ENCODE data around the gene CUX1. TPM values are rescaled to one million over a fixed set of nuclear protein-coding genes. Genes with fewer than 3 reads are reported as not detected.
A peak's percentile ranks its signal among the peaks of the same experiment; 100 is the strongest.
"Not testable (repeated sequence)": the region's sequence is repeated elsewhere in the genome, so short reads cannot be mapped to it uniquely, and the experiment has no call there.

CUX1 gene
- total RNA-seq, 2 donors from 2014 or later = 87.6 to 120 TPM

DNA sequence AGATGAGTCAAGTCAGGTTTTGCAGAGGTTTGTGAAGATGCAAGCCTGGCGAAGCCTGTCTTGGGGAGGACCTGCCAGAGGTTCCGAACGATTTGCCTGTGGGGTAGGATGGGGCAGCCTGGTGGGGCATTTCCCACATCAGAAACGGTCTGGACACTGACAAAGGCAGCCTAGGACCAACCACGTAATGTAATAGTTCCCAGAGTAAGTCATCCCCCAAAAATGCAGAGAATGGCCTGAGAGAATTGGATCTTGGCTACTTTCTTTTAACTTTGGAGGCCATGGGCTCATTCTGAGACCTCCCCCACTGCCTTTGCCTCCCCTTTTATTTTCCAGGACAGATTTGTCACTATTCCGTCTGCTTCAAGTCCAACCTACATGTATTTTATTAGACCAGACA is 300.3 kb downstream of the CUX1 start:
- intact Hi-C loops (cut with DNase I) = no loop called here
- DNase-seq (ENCODE audit: low spot score) = no peak

DNA sequence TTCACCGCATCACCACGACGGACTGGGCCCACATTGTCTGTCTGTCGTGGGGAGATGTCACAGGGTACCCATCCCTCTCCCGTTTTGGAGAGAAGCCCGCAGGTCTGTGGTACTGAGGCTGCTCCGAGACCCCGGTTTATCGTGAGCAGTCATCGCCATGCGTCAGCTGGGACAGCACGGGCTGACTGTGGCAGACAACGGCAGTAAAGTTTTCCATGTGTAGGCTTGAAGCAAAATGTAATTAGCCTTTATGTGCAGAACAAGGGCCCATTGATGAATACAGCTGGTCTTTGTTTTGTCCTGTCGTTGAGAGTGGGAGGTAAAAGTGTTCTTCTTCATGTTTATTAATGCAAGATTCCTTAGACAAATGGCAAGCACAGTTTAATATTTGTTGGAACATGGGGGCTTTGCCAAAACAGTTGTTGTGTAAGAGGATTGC is 301.8 kb downstream of the CUX1 start:
- DNase-seq (ENCODE audit: low spot score) = no peak
- intact Hi-C loops (cut with DNase I) = no loop called here

GRCh38 chr7:102119925-102120324 is 302.5 kb downstream of the CUX1 start:
- intact Hi-C loops (cut with DNase I) = loop anchor here (10.0 kb wide), 1 partner anchor 305 kb away; the partner anchor contains the start of gene CUX1 (in 2 of the 2)
- no peak for DNase-seq (ENCODE audit: low spot score)

DNA sequence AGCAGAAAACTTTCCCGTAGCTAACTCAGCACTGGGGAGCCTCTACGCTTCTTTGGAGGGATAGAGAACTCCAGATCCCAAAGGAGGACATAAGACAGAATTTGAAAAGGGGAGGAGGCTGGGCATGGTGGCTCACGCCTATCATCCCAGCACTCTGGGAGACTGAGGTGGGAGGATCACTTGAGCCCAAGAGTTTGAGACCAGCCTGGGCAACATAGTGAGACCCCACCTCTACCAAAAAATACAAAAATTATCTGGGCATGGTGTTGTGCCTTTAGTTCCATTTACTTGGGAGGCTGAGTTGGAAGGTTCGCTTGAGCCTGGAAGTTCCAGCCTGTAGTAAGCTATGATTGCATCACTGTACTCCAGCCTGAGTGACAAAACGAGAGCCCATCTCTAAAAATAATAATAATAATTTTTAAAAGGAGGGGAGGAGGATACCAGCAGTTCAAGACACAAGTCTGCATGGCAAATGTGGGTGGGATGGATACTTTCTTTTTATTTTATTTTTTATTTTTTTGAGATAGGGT is 303.3 kb downstream of the CUX1 start:
- intact Hi-C loops (cut with DNase I) = loop anchor here (10.0 kb wide), 1 partner anchor 306 kb away; the partner anchor contains the start of gene CUX1 (in 2 of the 2)
- no peak for DNase-seq (ENCODE audit: low spot score)

- DNase-seq (ENCODE audit: low spot score) = no peak
- intact Hi-C loops (cut with DNase I) = loop anchor here (10.0 kb wide), 1 partner anchor 307 kb away; the partner anchor contains the start of gene CUX1 (in 2 of the 2)
Measured at GRCh38 chr7:102122026-102122425, 304.6 kb downstream of the CUX1 start.

- intact Hi-C loops (cut with DNase I) = loop anchor here (10.0 kb wide), 1 partner anchor 310 kb away; the partner anchor contains the start of gene CUX1 (in 2 of the 2)
- peak; percentile 91 for DNase-seq (ENCODE audit: low spot score)
Measured at GRCh38 chr7:102125127-102125596, 307.7 kb downstream of the CUX1 start.

DNA sequence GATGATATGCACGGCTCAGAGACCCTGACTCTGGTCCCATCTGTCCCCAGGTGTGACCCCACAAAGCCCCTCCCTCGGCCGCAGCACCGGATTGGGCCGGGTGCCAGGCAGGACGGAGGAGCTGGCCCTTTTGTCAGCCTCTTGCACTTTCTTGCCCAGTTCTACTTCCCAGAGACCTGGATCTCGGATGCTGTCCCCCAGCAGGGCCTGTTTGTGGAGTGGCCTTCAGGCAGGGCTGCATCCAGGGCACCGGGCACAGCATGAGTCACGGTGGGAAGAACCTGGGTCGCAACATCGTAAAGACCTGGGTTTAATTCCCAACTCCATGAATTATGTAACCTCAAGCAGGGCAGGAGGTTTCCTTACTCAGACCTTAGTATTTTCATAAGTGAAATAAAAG is 310.9 kb downstream of the CUX1 start:
- intact Hi-C loops (cut with DNase I) = loop anchor here (10.0 kb wide), 1 partner anchor 314 kb away; the partner anchor contains the start of gene CUX1 (in 2 of the 2)
- DNase-seq (ENCODE audit: low spot score) = no peak

GRCh38 chr7:102129636-102130370 is 312.4 kb downstream of the CUX1 start:
- intact Hi-C loops (cut with DNase I) = loop anchor here (10.0 kb wide), 2 partner anchors 315 to 515 kb away; partner anchors contain the start of gene CUX1 (in 2 of the 2)
- no peak for DNase-seq (ENCODE audit: low spot score)

- no peak for DNase-seq (ENCODE audit: low spot score)
- intact Hi-C loops (cut with DNase I) = loop anchor here in 1 of 2 donors (10.0 kb wide), 1 partner anchor 517 kb away; no protein-coding TSS in a partner anchor
Measured at GRCh38 chr7:102132209-102132752, 314.9 kb downstream of the CUX1 start.

DNA sequence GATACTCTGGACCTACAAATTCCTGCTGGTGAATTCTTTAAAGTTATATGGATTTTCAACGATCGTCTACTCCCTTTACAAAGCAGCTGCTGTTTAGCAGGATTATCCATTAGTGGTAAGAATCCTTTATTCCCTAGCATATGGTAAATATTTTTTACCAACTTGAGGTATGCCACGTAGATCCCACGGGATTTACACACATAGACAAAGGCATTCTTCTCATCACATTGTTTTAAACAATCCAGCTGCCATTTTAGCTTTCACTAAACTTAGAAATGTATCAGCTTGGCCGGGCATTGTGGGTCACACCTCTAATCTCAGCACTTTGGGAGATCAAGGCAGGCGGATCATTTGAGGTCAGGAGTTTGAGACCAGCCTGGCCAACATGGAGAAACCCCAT is 321.2 kb downstream of the CUX1 start:
- intact Hi-C loops (cut with DNase I) = loop anchor here in 1 of 2 donors (10.0 kb wide), 1 partner anchor 524 kb away; no protein-coding TSS in a partner anchor
- DNase-seq (ENCODE audit: low spot score) = no peak

DNA sequence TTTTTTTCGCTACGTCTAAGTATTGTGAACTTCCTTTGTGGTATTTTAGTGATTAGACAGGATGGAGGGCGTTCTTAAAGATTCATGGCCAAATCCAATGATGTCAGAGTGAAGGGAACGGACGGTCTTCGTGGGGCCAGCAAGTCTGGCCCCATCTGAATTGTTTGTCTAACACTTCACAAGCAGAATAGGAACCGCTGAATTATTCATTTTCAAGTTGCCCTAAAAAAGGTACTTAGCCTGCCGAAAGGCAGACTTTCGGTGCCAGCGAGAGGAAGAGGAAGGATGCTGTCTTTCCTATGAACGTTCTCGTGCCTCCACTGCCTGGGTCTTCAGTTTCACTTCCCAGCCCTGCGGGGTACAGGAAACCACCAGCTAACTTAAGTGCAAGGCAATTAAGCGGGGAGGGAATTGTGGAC is 323.5 kb downstream of the CUX1 start:
- no peak for DNase-seq (ENCODE audit: low spot score)
- intact Hi-C loops (cut with DNase I) = no loop called here

DNA sequence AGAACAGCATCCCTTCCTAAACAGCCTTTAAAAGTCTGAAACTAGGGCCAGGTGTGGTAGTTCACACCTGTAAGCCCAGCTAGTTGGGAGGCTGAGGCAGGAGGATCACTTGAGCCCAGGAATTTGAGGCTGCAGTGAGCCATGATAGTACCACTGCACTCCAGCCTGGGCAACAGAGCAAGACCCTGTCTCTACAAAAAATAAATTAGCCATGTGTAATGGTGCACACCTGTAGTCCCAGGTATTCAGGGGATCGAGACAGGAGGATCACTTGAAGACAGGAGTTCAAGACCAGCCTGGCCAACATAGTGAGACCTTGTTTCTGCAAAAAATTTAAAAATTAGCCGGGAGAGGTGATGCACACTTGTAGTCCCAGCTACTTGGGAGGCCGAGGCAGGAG is 325.0 kb downstream of the CUX1 start:
- intact Hi-C loops (cut with DNase I); DNase-seq (ENCODE audit: low spot score): not testable (repeated sequence)

GRCh38 chr7:102146122-102146521 is 328.7 kb downstream of the CUX1 start:
- DNase-seq (ENCODE audit: low spot score) = no peak
- intact Hi-C loops (cut with DNase I) = no loop called here

DNA sequence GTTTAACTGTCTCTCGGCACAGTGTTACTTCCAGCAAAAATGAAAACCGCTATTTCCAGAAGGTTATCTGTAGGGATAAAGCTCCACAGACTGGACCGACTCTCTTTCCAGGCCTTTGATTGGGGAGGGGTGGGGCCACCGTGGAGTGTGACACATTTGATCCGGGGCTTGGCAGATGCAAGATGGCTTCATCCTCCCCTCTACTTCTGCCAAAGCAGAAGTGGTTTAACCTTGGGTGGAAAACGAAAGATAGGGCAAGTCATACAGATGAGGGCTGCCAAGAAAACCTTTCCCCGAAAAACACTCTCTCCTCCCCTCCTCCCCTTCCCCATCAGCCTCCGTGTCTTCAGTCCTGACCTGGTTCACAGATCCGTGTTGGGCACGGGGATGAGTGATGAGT is 329.6 kb downstream of the CUX1 start:
- intact Hi-C loops (cut with DNase I) = no loop called here
- DNase-seq (ENCODE audit: low spot score) = no peak

DNA sequence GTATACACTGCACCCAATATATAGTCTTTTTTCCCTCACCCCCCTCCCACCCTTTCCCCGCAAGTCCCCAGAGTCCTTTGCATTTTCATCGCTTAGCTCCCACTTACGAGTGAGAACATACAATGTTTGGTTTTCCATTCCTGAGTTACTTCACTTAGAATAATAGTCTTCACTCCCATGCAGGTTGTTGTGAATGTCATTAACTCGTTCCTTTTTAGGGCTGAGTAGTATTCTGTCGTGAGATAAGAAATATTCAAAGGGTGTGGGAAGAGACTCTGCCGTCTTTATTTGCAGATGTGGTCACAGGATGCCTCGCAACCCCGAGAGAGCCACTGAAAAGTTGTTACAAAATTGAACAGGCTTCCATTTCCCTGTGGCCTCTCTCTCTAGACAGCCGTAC is 331.4 kb downstream of the CUX1 start:
- no peak for DNase-seq (ENCODE audit: low spot score)
- intact Hi-C loops (cut with DNase I) = no loop called here

DNA sequence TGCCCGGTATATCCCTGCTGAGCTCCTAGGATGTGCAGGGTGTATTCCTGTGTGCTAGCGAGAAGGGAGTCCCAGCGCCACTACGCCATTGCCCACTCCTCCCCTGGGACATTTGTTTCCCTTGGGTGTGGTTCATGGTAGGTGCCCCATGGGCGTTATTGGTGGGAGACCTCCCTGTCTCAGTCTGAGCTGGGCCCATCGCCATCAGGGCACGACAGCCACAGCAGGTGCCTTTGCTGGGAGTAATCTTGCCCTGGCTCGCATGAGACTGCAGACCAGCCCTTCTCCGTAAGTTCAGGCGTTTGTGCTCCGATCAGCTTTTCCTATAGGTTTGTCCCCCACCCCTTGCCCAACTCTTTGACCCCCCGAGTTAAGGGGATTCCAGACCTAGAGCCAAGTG is 332.0 kb downstream of the CUX1 start:
- intact Hi-C loops (cut with DNase I) = no loop called here
- no peak for DNase-seq (ENCODE audit: low spot score)

- DNase-seq (ENCODE audit: low spot score) = no peak
- intact Hi-C loops (cut with DNase I) = no loop called here
Measured at GRCh38 chr7:102150266-102150665, 332.8 kb downstream of the CUX1 start.

DNA sequence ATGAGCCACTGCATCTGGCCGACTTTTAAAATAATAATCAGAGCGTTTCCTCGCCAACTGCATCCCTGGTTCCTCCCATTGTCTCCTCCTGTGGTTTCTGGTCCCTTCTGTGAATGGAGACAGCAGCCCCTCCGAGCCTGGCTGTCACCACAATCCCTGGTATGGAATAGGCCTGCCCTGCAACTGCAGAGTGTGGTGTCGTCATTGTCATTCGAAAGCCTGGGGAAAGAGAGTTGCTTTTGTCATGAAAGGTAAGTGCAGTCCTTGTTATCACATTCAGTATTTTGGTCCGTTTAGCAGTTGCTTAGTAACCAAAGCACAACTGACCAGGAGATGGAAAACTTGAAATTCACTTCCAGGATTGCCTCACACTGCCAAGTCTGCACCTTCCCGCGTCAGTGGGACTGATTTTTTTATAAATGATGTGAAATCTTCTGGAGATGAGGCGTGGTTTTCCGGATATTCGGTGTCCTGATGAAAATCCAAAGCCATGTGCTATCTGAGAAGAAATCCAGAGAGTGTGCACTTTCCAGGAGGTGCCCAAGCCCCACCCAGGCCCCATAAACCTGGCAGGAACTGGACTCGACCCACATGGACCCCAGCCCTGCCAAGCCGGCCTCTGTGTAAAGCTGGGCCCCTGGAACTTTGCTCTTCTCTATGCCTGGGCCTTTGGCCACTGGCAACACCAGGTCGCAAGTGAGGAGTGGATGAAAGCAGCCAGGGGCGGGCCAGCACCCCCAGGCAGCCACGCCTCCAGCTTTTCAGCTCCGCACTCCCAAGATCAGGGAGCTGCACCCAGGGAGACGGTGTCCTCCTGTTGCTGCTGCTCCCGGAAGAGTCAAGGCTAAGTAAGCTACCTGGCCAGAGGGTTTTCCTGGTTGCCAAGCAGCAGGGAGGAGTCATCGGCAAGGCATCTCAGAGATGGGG is 335.5 kb downstream of the CUX1 start:
- no peak for DNase-seq (ENCODE audit: low spot score)
- intact Hi-C loops (cut with DNase I) = no loop called here

- intact Hi-C loops (cut with DNase I) = no loop called here
- no peak for DNase-seq (ENCODE audit: low spot score)
Measured at GRCh38 chr7:102153599-102153946, 336.1 kb downstream of the CUX1 start.
